GM12878 (cell line): ENCODE measurements around the gene ADCK1. TPM values are rescaled to one million over a fixed set of nuclear protein-coding genes. Genes with fewer than 3 reads are reported as not detected.

Experiments used
- ATAC-seq: fragments of 200-7000 bp; cut with Tn5 transposase; 3 replicates; pipeline ENCODE4 v1.9.1; 2020; ENCODE audit warnings: mild to moderate bottlenecking, moderate library complexity
- BruUV-seq: library from RNA; stranded (reverse); fragments of 400-500 nt; replicated peaks from 2 replicates; lab custom pipeline; 2021; lab: Mats Ljungman, UMichigan
- CTCF ChIA-PET: fragments of 300-600 bp; sonication (Branson Sonifier 250); formaldehyde crosslinking; extraction: SDS; loops from one replicate; lab custom pipeline; 2021; ENCODE audit warnings: inconsistent platforms; lab: Yijun Ruan, JAX
- POLR2A ChIA-PET: fragments of 350-600 bp; formaldehyde crosslinking; extraction: SDS; loops from one replicate; lab custom pipeline; 2021; ENCODE audit warnings: inconsistent platforms; lab: Charles Lee
- RAD21 ChIA-PET: fragments of 300-600 bp; sonication (Branson Sonifier 250); formaldehyde crosslinking; loops from one replicate; lab custom pipeline; 2023; ENCODE audit warnings: antibody characterized with exemption; ENCODE audit not compliant: unreplicated experiment; lab: Charles Lee
- SMC1A ChIA-PET: fragments of 300-600 bp; sonication (Branson Sonifier 250); formaldehyde crosslinking; loops from one replicate; lab custom pipeline; 2023; ENCODE audit not compliant: unreplicated experiment, uncharacterized antibody; lab: Charles Lee
- DNase-seq: peaks from one replicate; pipeline ENCODE4 v3.0.0-alpha.2; 2011; ENCODE audit warnings: low read depth, low spot score
- FAIRE-seq: peaks from 3 replicates; lab custom pipeline; 2011; peaks lifted over from hg19 to GRCh38; lab: Jason Lieb, UNC
- H2AFZ ChIP-seq: 2 replicates; pipeline ENCODE4 v1.6.0; 2011; ENCODE audit warnings: low read depth, low read length, control low read depth; ENCODE audit not compliant: control insufficient read depth
- H3K27ac ChIP-seq: 2 replicates; pipeline ENCODE4 v1.5.1; 2011; ENCODE audit warnings: control low read depth; ENCODE audit not compliant: control insufficient read depth, insufficient read depth
- H3K27me3 ChIP-seq, 2 experiments: replicated peaks in 1 of 2; 2 replicates each; pipeline versions ENCODE4 v1.6.0 to v1.6.1; 2011; ENCODE audit warnings: low read length in 1 of 2; ENCODE audit not compliant: control insufficient read depth in 2 of 2, insufficient read depth in 2 of 2
- H3K36me3 ChIP-seq, 2 experiments: 2 replicates each; pipeline ENCODE4 v1.5.1; 2011; ENCODE audit warnings: low read length in 1 of 2; ENCODE audit not compliant: control insufficient read depth in 2 of 2, insufficient read depth in 2 of 2
- H3K4me1 ChIP-seq: 2 replicates; pipeline ENCODE4 v1.6.1; 2011; ENCODE audit warnings: mild to moderate bottlenecking, low read length, moderate library complexity, mixed read lengths; ENCODE audit not compliant: control insufficient read depth, insufficient read depth
- H3K4me2 ChIP-seq: 2 replicates; pipeline ENCODE4 v1.6.0; 2011; ENCODE audit warnings: control low read depth; ENCODE audit not compliant: control insufficient read depth, insufficient read depth
- H3K4me3 ChIP-seq: fragments of 200-600 bp; sonication (generic); 2 replicates; pipeline ENCODE4 v1.5.1; 2016
- H3K79me2 ChIP-seq: 2 replicates; pipeline ENCODE4 v1.6.0; 2011; ENCODE audit warnings: low read length; ENCODE audit not compliant: control insufficient read depth, insufficient read depth
- H3K9ac ChIP-seq: 2 replicates; pipeline ENCODE4 v1.8.0; 2011; ENCODE audit warnings: low read length, control low read depth, mixed read lengths; ENCODE audit not compliant: control insufficient read depth, insufficient read depth
- H3K9me3 ChIP-seq: replicated peaks from 3 replicates; pipeline ENCODE4 v1.5.1; 2011; ENCODE audit warnings: mild to moderate bottlenecking, low read length; ENCODE audit not compliant: control insufficient read depth, insufficient read depth
- H4K20me1 ChIP-seq: 2 replicates; pipeline ENCODE4 v1.6.0; 2011; ENCODE audit not compliant: control insufficient read depth, insufficient read depth
- ATF2 ChIP-seq: IDR thresholded peaks from 2 replicates; pipeline ENCODE4 v1.6.1; 2012; ENCODE audit warnings: low read length, inconsistent platforms
- ATF3 ChIP-seq: IDR thresholded peaks from 2 replicates; pipeline ENCODE4 v1.6.1; 2011; ENCODE audit warnings: low read depth, mild to moderate bottlenecking, low read length, moderate library complexity, borderline replicate concordance; ENCODE audit errors: extremely low read depth
- BACH1 ChIP-seq: fragments of 450-650 bp; IDR thresholded peaks from 2 replicates; pipeline ENCODE4 v1.6.1; 2017; ENCODE audit warnings: mild to moderate bottlenecking, borderline replicate concordance
- CBFB ChIP-seq: IDR thresholded peaks from 2 replicates; pipeline ENCODE4 v1.6.1; 2016; ENCODE audit warnings: antibody characterized with exemption, low read depth
- CHD2 ChIP-seq: IDR thresholded peaks from 2 replicates; pipeline ENCODE4 v1.6.1; 2011; ENCODE audit warnings: low read depth, low read length, improper control_type of control experiment, borderline replicate concordance
- ETV6 ChIP-seq, 2 experiments: fragments of 450-650 bp in 1 of 2; IDR thresholded peaks in 1 of 2; conservative IDR thresholded peaks in 1 of 2; 2 replicates each; pipeline ENCODE4 v1.6.1; 2014; ENCODE audit warnings: antibody characterized with exemption in 1 of 2, borderline replicate concordance in 1 of 2, low read depth in 1 of 2, mild to moderate bottlenecking in 1 of 2, moderate library complexity in 1 of 2
- HCFC1 ChIP-seq: fragments of 150-350 bp; IDR thresholded peaks from 2 replicates; pipeline ENCODE4 v1.6.1; 2014; ENCODE audit warnings: low read length
- MTA2 ChIP-seq: fragments of 450-650 bp; IDR thresholded peaks from 2 replicates; pipeline ENCODE4 v1.6.1; 2016; ENCODE audit warnings: low read depth, mild to moderate bottlenecking, moderate library complexity
- NFIC ChIP-seq: IDR thresholded peaks from 2 replicates; pipeline ENCODE4 v1.6.1; 2012; ENCODE audit warnings: low read depth, mild to moderate bottlenecking, inconsistent platforms, low read length, moderate library complexity
- NFYA ChIP-seq: IDR thresholded peaks from 2 replicates; pipeline ENCODE4 v1.6.1; 2011; ENCODE audit warnings: low read depth, mild to moderate bottlenecking, low read length, improper control_type of control experiment, borderline replicate concordance
- SREBF2 ChIP-seq: IDR thresholded peaks from 2 replicates; pipeline ENCODE4 v1.6.1; 2012; ENCODE audit warnings: mild to moderate bottlenecking, low read length
- TARDBP ChIP-seq: IDR thresholded peaks from 2 replicates; pipeline ENCODE4 v1.6.1; 2016; ENCODE audit warnings: borderline replicate concordance
- ZBED1 ChIP-seq: IDR thresholded peaks from 2 replicates; pipeline ENCODE4 v1.6.1; 2016; ENCODE audit warnings: borderline replicate concordance
- WGBS: methylation state at CpG from one replicate; pipeline ENCODE4 v1.1.6; 2016; ENCODE audit warnings: low lambda C conversion rate; ENCODE audit not compliant: insufficient replicate concordance, insufficient coverage; ENCODE audit errors: missing lambda C conversion rate; 5-methylcytosine and 5-hydroxymethylcytosine counted together
- in situ Hi-C: fragments of 300-500 bp; cut with MboI; formaldehyde crosslinking; loops from 9 replicates; pipeline ENCODE4 v1.14.3; 2018; ENCODE audit warnings: mixed read lengths
- intact Hi-C: fragments of 100-400 bp; cut with micrococcal nuclease; formaldehyde crosslinking; loops from one replicate; pipeline ENCODE4 v1.14.2; 2022; ENCODE audit not compliant: unreplicated experiment
- polyA plus RNA-seq, 11 experiments: library from polyadenylated mRNA; depleted of rRNA in 4 of 11; unstranded in 6 of 11; stranded (reverse) in 5 of 11; fragments of >200 nt; fragmentation: Nextera tagmentation in 4 of 11; fragmentation: Illumina TruSeq in 1 of 11; extraction: Ambion mirVana in 4 of 11; extraction: Trizol in 1 of 11; gene quantifications; 1 replicate in 1 of 11; 2 replicates in 10 of 11; pipeline versions ENCODE4 v1.2.1 to v1.2.3, GENCODE V29; 2011 to 2016; ENCODE audit warnings: inconsistent platforms in 2 of 11, missing spikeins in 2 of 11, low read depth in 1 of 11
- total RNA-seq, 4 experiments: library from RNA; depleted of rRNA in 3 of 4; stranded (reverse); fragments of >200 nt in 3 of 4; fragmentation: Illumina TruSeq in 1 of 4; extraction: Trizol in 1 of 4; gene quantifications; 2 replicates each; pipeline versions ENCODE4 v1.2.1 to v1.2.3, GENCODE V29; 2013 to 2021
- TF ChIP-seq, protein P1 (sequence below): fragments of 450-650 bp; IDR thresholded peaks from 2 replicates; pipeline ENCODE4 v1.6.1; 2017; ENCODE audit warnings: mild to moderate bottlenecking, moderate library complexity

The ADCK1 gene
- total and polyA plus RNA-seq, 10 of the 15 experiments (the other 5 are each of a cell fraction or from before 2014, with no cell fraction given) = 3.3 to 8.5 (median 5.1) TPM

- BruUV-seq = no TSS peak
- Histone ChIP-seq H3K36me3 (no peaks in the 10 kb centered on the region), H3K4me3 (no peak overlapping the region), H2AFZ (no peak overlapping the region), H3K4me1 (no peaks in the 10 kb centered on the region), H3K79me2 (no peaks in the 10 kb centered on the region), H4K20me1 (no peaks in the 10 kb centered on the region), H3K4me2 (no peak overlapping the region), H3K9me3 (no peaks in the 10 kb centered on the region), H3K27me3 (no peaks in the 10 kb centered on the region), H3K9ac (no peak overlapping the region), H3K27ac (no peak overlapping the region)
- ATAC-seq (no peak), DNase-seq (no peak), FAIRE-seq (no peak)
- SMC1A ChIA-PET = no interaction called here
- POLR2A ChIA-PET = no interaction called here
- in situ Hi-C loops = no loop called here
- RAD21 ChIA-PET = no interaction called here
- CTCF ChIA-PET = no interaction called here
- TF ChIP-seq NFYA (no peak), BACH1 (no peak), ATF2 (no peak), CBFB (no peak), ATF3 (no peak)
- 56% methylated on average over 5 of the region's 5 CpGs for WGBS
- intact Hi-C loops = no loop called here
These were observed 120.4 kb downstream of the ADCK1 start for GRCh38 chr14:77920312-77920711.

GRCh38 chr14:77921818-77922217 lies 121.9 kb downstream of the ADCK1 start:
- in situ Hi-C loops (no loop called here), intact Hi-C loops (no loop called here)
- H3K27ac ChIP-seq = no peak overlapping the region
- ChIA-PET SMC1A (no interaction called here), CTCF (no interaction called here), POLR2A (no interaction called here), RAD21 (no interaction called here)
- no peak overlapping the region for H2AFZ ChIP-seq
- no peaks in the 10 kb centered on the region for H3K79me2 ChIP-seq
- H3K9me3 ChIP-seq = no peaks in the 10 kb centered on the region
- no peak for DNase-seq
- no peak overlapping the region for H3K9ac ChIP-seq
- H3K36me3 ChIP-seq = no peaks in the 10 kb centered on the region
- H4K20me1 ChIP-seq = no peaks in the 10 kb centered on the region
- no peak for ATAC-seq
- H3K27me3 ChIP-seq = no peaks in the 10 kb centered on the region
- WGBS = 57% methylated on average over 2 of the region's 2 CpGs
- FAIRE-seq = no peak
- no peak overlapping the region for H3K4me3 ChIP-seq
- no TSS peak for BruUV-seq
- no peak overlapping the region for H3K4me2 ChIP-seq
- no peaks in the 10 kb centered on the region for H3K4me1 ChIP-seq
- TF ChIP-seq HCFC1 = no peak
- TF ChIP-seq TARDBP = no peak
- no peak for TF ChIP-seq CHD2
- no peak for TF ChIP-seq NFIC
- TF ChIP-seq ETV6 (conservative IDR thresholded peaks at IDR 0.05 in 1 of 2, IDR thresholded peaks at IDR 0.05 in 1 of 2; ENCODE audit: borderline replicate concordance in 1 of 2, low read depth in 1 of 2) = no peak
- TF ChIP-seq ZBED1 = no peak
- no peak for TF ChIP-seq SREBF2
- TF ChIP-seq, protein P1, sequence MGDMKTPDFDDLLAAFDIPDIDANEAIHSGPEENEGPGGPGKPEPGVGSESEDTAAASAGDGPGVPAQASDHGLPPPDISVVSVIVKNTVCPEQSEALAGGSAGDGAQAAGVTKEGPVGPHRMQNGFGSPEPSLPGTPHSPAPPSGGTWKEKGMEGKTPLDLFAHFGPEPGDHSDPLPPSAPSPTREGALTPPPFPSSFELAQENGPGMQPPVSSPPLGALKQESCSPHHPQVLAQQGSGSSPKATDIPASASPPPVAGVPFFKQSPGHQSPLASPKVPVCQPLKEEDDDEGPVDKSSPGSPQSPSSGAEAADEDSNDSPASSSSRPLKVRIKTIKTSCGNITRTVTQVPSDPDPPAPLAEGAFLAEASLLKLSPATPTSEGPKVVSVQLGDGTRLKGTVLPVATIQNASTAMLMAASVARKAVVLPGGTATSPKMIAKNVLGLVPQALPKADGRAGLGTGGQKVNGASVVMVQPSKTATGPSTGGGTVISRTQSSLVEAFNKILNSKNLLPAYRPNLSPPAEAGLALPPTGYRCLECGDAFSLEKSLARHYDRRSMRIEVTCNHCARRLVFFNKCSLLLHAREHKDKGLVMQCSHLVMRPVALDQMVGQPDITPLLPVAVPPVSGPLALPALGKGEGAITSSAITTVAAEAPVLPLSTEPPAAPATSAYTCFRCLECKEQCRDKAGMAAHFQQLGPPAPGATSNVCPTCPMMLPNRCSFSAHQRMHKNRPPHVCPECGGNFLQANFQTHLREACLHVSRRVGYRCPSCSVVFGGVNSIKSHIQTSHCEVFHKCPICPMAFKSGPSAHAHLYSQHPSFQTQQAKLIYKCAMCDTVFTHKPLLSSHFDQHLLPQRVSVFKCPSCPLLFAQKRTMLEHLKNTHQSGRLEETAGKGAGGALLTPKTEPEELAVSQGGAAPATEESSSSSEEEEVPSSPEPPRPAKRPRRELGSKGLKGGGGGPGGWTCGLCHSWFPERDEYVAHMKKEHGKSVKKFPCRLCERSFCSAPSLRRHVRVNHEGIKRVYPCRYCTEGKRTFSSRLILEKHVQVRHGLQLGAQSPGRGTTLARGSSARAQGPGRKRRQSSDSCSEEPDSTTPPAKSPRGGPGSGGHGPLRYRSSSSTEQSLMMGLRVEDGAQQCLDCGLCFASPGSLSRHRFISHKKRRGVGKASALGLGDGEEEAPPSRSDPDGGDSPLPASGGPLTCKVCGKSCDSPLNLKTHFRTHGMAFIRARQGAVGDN = no peak
- no peak for TF ChIP-seq MTA2
